ENCODE measurements around the gene RALBP1.

RALBP1 gene

DNA sequence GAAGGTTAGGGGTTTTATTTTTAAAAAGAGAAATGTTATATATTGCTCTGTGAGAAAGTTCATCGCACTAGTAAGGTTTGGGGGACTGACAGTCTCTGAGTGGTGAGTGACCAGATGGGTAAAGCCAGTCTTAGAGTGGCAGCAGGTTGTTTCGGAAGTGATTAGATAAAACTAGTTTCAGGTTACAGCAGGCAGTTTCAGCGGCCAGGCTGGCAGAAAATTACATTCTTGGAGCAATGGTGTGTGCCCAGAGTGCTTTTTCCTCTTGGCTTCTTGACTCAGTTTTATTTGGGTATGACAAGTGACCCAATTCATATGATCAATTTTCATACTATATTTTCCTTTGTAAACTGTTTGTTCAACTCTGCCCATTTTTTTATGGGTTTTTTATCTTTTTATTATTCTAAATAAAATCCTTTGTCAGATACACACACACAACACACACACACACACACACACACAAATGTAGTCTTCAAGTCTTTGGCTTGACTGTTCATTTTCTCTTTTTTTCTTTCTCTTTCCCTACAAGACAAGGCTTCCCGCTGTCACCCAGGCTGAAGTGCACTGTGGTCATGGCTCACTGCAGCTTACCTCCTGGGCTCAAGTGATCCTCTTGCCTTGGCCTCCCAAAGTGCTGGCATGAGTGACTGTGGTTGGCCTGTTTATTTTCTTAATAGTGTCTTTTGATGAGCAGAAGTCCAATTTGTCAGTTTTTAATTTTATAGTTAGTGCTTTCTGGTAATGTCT lies 30.9 kb downstream of the RALBP1 start:
- in situ Hi-C loops (cut with MboI; ENCODE audit: low sequenced_read_pairs) = loop anchor here (25.0 kb wide), 1 partner anchor 444 kb away; no protein-coding TSS in a partner anchor

- in situ Hi-C loops (cut with MboI; ENCODE audit: low sequenced_read_pairs) = loop anchor here (25.0 kb wide), 1 partner anchor 445 kb away; no protein-coding TSS in a partner anchor
These were observed 32.3 kb downstream of the RALBP1 start for GRCh38 chr18:9507565-9508088.

- in situ Hi-C loops (cut with MboI; ENCODE audit: low sequenced_read_pairs) = loop anchor here (25.0 kb wide), 1 partner anchor 446 kb away; no protein-coding TSS in a partner anchor
These were observed 33.2 kb downstream of the RALBP1 start for GRCh38 chr18:9508446-9509025.

DNA sequence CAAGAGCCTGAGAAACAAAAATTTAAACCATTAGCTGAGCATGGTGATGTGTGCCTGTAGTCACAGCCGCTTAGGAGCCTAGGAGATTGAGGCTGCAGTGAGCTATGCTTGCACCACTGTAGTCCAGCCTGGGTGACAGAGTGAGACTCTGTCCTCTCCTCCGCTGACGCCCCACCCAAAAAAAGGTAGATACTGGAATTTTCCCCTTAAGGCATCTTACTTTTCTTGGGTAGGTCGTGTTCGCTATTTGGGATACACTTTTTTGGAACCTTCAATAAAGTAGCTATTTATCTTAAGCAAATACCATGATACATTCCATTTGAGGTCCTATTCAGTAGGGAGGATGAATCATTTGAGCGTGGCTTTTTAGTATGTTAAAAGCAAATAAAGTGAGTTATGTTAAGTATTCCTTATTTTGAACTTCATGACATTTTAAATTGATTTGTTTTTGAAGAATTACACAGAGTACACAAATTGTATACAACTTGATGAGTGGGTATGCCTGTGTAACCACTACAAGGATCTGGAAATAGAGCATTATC lies 38.7 kb downstream of the RALBP1 start:
- in situ Hi-C loops (cut with MboI; ENCODE audit: low sequenced_read_pairs) = loop anchor here (25.0 kb wide), 1 partner anchor 452 kb away; no protein-coding TSS in a partner anchor

GRCh38 chr18:9516437-9517064 lies 41.2 kb downstream of the RALBP1 start:
- in situ Hi-C loops (cut with MboI; ENCODE audit: low sequenced_read_pairs) = loop anchor here (25.0 kb wide), 1 partner anchor 454 kb away; no protein-coding TSS in a partner anchor

DNA sequence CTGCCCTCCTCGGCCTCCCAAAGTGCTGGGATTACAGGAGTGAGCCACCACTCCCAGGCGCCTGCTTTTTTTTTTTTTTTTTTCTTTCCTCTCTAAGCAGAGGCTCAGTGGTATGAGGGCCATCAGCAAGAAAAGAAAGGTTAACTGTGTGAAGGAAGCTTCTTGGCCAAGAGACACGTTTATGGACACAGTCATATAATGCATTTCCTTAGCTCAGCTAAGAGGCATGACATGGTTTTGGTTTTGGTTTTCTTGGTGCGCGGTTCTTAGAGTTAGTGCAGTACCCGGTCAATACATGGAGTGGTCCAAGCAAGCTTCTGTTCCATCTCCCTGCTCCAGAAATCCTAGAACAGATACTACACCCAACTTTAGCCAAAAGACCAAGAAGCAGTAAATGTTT lies 42.6 kb downstream of the RALBP1 start:
- in situ Hi-C loops (cut with MboI; ENCODE audit: low sequenced_read_pairs) = loop anchor here (25.0 kb wide), 1 partner anchor 456 kb away; no protein-coding TSS in a partner anchor

DNA sequence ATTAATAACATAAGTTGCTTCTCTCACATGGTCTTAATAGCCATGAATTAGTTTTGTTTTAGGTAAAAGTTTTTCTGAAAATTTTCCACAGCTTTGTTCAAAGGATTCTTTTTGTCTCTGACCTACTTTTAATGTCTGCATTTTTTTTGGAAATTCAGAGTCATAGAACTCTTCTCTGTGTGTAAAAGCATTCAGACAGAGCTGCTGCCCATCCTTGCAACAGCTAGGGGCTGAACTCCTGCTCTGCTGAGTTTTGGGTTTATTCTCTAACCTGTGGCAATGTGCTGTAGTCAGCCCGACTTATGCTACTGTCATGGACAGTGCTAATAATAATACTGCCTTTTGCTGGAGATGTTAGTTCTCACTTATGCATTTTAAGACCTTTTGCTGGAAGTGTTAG lies 44.1 kb downstream of the RALBP1 start:
- in situ Hi-C loops (cut with MboI; ENCODE audit: low sequenced_read_pairs) = loop anchor here (25.0 kb wide), 1 partner anchor 457 kb away; no protein-coding TSS in a partner anchor

DNA sequence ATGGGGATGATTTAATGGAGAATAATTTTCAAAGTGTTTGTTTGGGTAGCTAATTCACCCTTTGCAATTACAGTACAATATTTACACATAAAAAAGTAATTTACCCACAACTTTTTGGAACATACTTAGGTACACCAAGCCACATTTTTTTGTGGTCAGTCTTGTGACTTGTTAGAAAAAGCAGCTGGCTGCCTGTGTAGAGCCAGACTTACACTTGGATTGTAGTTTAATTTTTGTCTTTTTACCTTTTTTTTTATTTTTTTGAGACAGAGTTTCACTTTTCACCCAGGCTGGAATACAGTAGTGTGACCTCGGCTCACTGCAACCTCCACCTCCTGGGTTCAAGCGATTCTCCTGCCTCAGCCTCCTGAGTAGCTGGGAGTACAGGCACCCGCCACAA lies 45.4 kb downstream of the RALBP1 start:
- in situ Hi-C loops (cut with MboI; ENCODE audit: low sequenced_read_pairs) = loop anchor here (25.0 kb wide), 1 partner anchor 458 kb away; no protein-coding TSS in a partner anchor

- in situ Hi-C loops (cut with MboI; ENCODE audit: low sequenced_read_pairs) = loop anchor here (25.0 kb wide), 1 partner anchor 459 kb away; no protein-coding TSS in a partner anchor
These were observed 46.5 kb downstream of the RALBP1 start for GRCh38 chr18:9521770-9522169.

DNA sequence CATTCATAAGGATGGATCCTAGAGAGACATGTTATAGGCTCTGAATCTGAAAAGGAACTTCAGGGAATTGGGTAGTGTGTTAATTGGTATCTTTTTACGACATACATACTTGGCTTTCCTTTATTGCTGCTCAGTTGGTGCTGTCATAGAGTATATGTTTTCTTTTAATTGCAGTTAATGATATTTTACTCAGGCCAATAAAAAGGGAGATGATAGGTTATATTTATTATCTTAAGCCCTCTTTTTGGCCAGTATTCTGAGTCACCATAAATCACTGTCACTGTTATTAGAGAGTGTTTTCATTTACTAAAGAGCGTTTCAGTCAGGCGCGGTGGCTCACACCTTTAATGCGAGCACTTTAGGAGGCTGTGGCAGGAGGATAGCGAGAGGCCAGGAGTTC lies 47.6 kb downstream of the RALBP1 start:
- in situ Hi-C loops (cut with MboI; ENCODE audit: low sequenced_read_pairs) = loop anchor here (25.0 kb wide), 1 partner anchor 461 kb away; no protein-coding TSS in a partner anchor

GRCh38 chr18:9526458-9526857 lies 51.1 kb downstream of the RALBP1 start:
- in situ Hi-C loops (cut with MboI; ENCODE audit: low sequenced_read_pairs) = no loop called here

- in situ Hi-C loops (cut with MboI; ENCODE audit: low sequenced_read_pairs) = no loop called here
These were observed 55.1 kb downstream of the RALBP1 start for GRCh38 chr18:9530226-9531009.

DNA sequence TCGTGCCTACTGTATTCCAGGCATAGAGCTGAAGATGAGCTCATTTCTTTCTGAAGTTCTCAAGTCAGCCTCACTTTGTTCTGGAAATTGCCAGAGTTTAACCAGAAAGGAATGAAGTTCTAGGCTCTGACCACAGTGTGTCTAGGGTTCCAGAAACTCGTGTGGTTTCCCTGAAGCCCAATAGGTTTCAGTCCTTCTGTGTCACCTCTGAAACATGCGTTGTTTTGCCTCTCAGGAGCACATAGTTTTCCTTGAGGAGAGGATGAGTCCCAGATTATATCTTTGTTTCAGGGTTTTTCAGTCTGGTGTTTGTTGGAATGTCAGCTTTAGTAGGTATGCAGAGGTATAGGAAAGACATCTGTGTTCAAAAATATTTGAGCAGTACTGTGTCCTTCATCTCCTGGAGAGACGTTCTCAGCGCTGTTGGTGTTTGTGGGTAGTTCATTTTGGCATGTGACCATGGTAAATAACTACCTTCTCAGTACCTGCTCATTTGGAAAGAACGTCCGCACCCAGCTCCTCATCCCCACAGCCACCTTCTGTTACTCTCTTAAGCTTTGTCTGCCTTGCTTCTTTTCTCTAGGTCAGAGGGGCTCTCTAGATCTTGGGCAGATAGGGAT lies 56.6 kb downstream of the RALBP1 start:
- in situ Hi-C loops (cut with MboI; ENCODE audit: low sequenced_read_pairs) = no loop called here

GRCh38 chr18:9534844-9535243 lies 59.5 kb downstream of the RALBP1 start:
- in situ Hi-C loops (cut with MboI; ENCODE audit: low sequenced_read_pairs) = no loop called here

- in situ Hi-C loops (cut with MboI; ENCODE audit: low sequenced_read_pairs) = no loop called here
These were observed 60.2 kb downstream of the RALBP1 start for GRCh38 chr18:9535430-9535991.

- in situ Hi-C loops (cut with MboI; ENCODE audit: low sequenced_read_pairs) = no loop called here
These were observed 61.2 kb downstream of the RALBP1 start for GRCh38 chr18:9536354-9537152.

GRCh38 chr18:9537677-9538076 lies 62.4 kb downstream of the RALBP1 start:
- in situ Hi-C loops (cut with MboI; ENCODE audit: low sequenced_read_pairs) = no loop called here

DNA sequence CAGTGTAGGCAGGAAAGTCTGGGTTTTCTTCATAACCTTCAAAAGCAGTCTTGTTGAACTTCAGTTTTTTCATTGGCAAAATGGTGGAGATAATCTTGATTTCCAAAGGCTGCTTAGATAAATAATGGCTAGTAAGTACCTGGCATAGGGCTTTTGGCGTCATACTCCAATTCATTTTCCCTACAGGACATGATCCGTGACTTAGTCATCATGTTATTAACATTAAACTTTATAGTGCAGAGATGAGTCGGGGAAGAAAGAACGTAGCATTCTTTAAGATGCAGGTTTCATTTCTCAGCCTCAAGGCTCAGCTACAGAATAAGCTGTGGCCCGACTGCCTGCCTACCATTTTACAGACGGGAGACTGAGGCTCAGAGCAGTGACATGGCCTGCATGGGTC lies 64.0 kb downstream of the RALBP1 start:
- in situ Hi-C loops (cut with MboI; ENCODE audit: low sequenced_read_pairs) = no loop called here

- in situ Hi-C loops (cut with MboI; ENCODE audit: low sequenced_read_pairs) = no loop called here
These were observed 64.6 kb downstream of the RALBP1 start for GRCh38 chr18:9539938-9540337.

Measured in HL-60/S4 treated with phorbol 12-myristate 13-acetate at 8.2 ng/mL for 4 days and 3 days (cell line).